ENCODE data around the gene PHC2.

PHC2 gene

GRCh38 chr1:33332881-33333280 is 98.0 kb downstream of the PHC2 start:
- TF ChIP-seq CTCF (IDR thresholded peaks at IDR 0.05; ENCODE audit: insufficient read depth, missing control alignments): no peak
- DNase-seq (ENCODE audit: insufficient read length, low spot score) (no peak), FAIRE-seq (no peak)

GRCh38 chr1:33332357-33332789 is 98.5 kb downstream of the PHC2 start:
- FAIRE-seq (no peak), DNase-seq (ENCODE audit: insufficient read length, low spot score) (no peak)
- no peak for TF ChIP-seq CTCF (IDR thresholded peaks at IDR 0.05; ENCODE audit: insufficient read depth, missing control alignments)

DNA sequence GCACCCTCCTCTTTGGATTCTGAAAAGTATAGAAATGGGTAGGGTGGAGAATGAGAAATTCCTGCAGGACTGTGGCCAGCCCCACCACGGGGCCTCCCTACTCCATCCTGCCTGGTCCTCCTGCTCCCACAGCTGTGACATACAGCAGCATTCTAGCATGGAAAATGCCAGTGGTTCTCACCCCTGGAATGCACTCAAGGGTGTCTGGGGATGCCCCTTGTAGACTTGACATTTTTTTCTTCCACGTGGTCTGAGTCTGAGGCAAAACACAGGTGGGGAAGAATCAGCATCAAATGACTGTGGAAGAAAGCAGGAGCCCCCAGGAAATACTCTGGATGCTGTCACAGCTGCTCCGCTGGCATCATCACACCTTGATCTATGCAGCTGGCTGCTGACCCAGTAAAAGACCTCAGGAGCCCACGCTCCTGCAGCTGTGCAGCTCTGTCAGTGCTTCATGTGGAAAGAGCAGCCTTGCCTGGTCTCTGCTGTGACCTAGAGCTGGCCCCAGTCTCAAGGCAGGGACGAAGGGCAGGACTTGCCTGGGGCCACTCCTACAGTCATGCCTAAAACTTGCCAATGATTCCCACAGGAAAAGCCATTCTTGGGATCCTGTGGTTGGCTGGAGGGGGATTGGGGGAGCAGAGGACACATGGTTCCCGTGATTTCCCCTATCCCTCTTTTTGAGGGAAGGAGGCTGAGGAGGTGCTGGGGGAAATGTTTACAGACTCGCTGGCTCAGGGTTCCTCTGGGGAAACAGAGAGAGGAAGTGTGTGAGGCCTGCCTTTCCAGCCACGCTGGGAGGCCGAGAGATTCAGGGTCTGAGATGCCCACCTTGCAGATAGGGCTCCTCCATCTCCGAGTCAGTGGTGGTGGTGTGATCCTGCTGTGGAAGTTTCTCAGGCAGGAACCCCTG is 99.2 kb downstream of the PHC2 start:
- no peak for TF ChIP-seq CTCF (IDR thresholded peaks at IDR 0.05; ENCODE audit: insufficient read depth, missing control alignments)
- FAIRE-seq (no peak), DNase-seq (ENCODE audit: insufficient read length, low spot score) (no peak)

GRCh38 chr1:33330906-33331305 is 100.0 kb downstream of the PHC2 start:
- TF ChIP-seq CTCF (IDR thresholded peaks at IDR 0.05; ENCODE audit: insufficient read depth, missing control alignments): no peak
- DNase-seq (ENCODE audit: insufficient read length, low spot score): no peak
- FAIRE-seq: no peak

DNA sequence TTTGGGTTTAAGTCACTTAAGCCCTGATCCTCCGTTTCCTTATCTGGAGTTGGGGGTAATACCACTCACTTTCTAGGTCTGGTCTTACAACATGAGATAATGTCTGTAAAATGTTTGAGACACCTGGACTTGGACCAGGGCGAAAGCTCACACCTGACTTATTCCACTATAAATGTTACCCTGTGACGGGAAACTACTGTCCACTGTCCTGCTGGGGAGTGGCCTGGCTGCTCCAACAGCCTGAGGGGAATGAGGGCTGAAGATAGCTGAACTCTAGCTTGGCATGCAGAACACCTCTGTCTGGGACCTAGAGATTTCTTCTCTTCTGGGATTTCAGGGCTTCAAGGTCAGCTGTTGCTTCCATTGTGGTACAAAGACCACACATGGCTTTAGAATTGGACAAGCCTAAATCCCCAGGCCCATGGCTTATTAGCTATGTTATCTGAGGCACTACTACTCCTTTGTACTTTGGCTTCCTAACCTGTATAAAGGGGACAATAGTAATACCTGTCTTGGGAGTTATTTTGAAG is 100.5 kb downstream of the PHC2 start:
- DNase-seq (ENCODE audit: insufficient read length, low spot score) (no peak), FAIRE-seq (no peak)
- TF ChIP-seq CTCF (IDR thresholded peaks at IDR 0.05; ENCODE audit: insufficient read depth, missing control alignments): no peak

GRCh38 chr1:33329600-33330305 is 101.1 kb downstream of the PHC2 start:
- TF ChIP-seq CTCF (IDR thresholded peaks at IDR 0.05; ENCODE audit: insufficient read depth, missing control alignments): no peak
- DNase-seq (ENCODE audit: insufficient read length, low spot score) (no peak), FAIRE-seq (no peak)

All from D721Med (cell line).